Lower leg skin (tissue), 4 donors: ENCODE results near the gene KMT2E. TPM values are rescaled to one million over a fixed set of nuclear protein-coding genes. Genes with fewer than 3 reads are reported as not detected.

Source experiments
- DNase-seq, 2 donors: peaks; one replicate each; pipeline ENCODE4 v3.0.0-alpha.2; 2019; ENCODE audit warnings: low spot score in 2 of 2
- H3K4me3 ChIP-seq: fragments of 200-600 bp; sonication (generic); 2 replicates; pipeline ENCODE4 v1.5.1; 2017; ENCODE audit warnings: mild to moderate bottlenecking, low read depth; ENCODE audit not compliant: poor library complexity, severe bottlenecking
- POLR2A ChIP-seq, 2 donors: fragments of 450-650 bp; IDR thresholded peaks; one replicate each; pipeline ENCODE4 v1.6.1; 2016 to 2017; ENCODE audit warnings: antibody characterized with exemption in 2 of 2, mild to moderate bottlenecking in 1 of 2, moderate library complexity in 1 of 2
- WGBS, 2 donors: methylation state at CpG; one replicate each; pipeline ENCODE4 v1.1.5; 2018; 5-methylcytosine and 5-hydroxymethylcytosine counted together
- intact Hi-C: fragments of 100-400 bp; cut with DNase I; formaldehyde crosslinking; loops from one replicate; pipeline ENCODE4 v1.15.0; 2023; ENCODE audit warnings: low total_unique reads
- total RNA-seq, 4 donors: library from RNA; depleted of rRNA; stranded (reverse); fragments of >200 nt; gene quantifications; one replicate each; pipeline ENCODE4 v1.1.0, GENCODE V29; 2016
- TF ChIP-seq, protein P1 (sequence below), 3 donors: fragments of 450-650 bp; IDR thresholded peaks; one replicate each; pipeline ENCODE4 v1.5.1; 2016; ENCODE audit warnings: antibody characterized with exemption in 3 of 3, mild to moderate bottlenecking in 3 of 3, moderate library complexity in 2 of 3

KMT2E gene
- total RNA-seq, 4 donors from 2014 or later: 86.4 to 130 (median 114) TPM

DNA sequence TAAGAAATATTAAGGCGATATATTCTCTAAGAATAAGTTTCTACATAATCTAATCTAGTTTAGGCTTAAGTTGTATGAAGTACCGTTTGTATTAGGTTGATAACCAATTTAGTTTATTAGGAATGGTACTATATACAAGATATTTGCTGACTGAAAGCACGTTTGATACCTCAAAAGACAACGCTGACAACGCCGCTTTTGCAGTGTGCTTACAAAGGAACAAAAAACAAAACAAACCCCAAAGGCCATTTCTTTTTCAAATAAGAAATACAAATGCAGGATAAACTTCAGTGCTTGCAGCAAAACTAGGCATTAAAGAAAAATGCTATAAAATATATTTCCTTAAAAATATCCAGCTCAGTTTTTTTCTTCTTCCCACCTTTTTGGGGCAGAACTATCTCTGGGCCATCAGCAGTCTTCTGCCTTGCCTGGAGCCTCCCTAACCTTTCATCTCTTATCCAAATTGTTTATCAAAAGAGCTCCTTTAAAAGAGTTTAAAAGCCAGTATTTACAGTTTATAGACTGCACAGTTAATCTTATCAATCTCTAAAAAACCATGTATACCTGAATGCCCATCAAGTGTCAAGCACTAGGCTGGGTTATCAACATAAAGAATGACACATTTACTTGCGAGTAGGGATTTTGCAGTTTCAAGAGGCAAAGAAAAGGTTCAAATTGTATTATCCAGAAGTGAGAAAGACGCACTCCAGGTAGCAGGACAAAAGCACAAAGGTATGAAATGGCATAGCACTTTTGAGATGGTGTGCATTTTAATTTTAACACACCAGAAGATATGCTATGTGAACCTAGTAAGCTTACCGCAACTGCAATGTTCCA lies 4.1 kb upstream of the KMT2E start:
- no peak for DNase-seq
- 13 to 16% methylated on average over 9 of the region's 9 CpGs for WGBS, 2 donors
- TF ChIP-seq POLR2A (IDR thresholded peaks at IDR 0.05): no peak
- TF ChIP-seq, protein P1, sequence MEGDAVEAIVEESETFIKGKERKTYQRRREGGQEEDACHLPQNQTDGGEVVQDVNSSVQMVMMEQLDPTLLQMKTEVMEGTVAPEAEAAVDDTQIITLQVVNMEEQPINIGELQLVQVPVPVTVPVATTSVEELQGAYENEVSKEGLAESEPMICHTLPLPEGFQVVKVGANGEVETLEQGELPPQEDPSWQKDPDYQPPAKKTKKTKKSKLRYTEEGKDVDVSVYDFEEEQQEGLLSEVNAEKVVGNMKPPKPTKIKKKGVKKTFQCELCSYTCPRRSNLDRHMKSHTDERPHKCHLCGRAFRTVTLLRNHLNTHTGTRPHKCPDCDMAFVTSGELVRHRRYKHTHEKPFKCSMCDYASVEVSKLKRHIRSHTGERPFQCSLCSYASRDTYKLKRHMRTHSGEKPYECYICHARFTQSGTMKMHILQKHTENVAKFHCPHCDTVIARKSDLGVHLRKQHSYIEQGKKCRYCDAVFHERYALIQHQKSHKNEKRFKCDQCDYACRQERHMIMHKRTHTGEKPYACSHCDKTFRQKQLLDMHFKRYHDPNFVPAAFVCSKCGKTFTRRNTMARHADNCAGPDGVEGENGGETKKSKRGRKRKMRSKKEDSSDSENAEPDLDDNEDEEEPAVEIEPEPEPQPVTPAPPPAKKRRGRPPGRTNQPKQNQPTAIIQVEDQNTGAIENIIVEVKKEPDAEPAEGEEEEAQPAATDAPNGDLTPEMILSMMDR (IDR thresholded peaks at IDR 0.05): no peak
- peak overlapping the region; percentile 15 for H3K4me3 ChIP-seq
- intact Hi-C loops: no loop called here

DNA sequence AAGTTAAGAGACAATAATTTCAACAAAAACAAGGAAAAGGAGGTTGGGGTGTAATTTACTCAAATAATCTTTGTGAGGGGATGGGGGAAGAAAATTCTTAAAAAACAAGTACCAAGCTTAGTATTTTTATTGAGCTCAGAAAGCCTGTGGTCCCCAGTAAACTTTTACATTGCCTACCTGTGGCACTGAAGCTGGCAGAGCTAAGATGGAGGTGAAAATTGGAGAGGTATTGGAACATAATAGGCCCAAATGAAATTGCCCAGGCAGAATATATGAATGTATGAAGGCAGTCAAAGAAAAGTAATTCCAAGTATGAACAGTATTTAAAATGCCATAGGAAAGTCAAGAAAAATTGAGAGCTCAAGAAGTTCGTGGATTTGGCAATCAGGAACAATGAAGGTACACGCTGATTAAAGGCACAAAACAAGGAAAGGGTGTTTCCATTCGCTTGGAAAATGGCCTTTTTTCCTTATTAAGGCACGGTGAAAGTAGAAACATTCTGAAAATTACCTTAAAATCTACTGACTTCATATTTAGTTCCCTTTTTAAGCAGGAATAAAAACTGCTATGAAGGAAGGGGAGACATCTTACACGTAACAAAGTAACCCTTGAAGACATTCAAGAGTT lies 3.4 kb upstream of the KMT2E start:
- WGBS, 2 donors: 4% methylated on average over 5 of the region's 5 CpGs
- DNase-seq: no peak
- intact Hi-C loops: no loop called here
- H3K4me3 ChIP-seq: peak overlapping the region; percentile 15
- TF ChIP-seq, protein P1 (IDR thresholded peaks at IDR 0.05): no peak
- no peak for TF ChIP-seq POLR2A (IDR thresholded peaks at IDR 0.05)

DNA sequence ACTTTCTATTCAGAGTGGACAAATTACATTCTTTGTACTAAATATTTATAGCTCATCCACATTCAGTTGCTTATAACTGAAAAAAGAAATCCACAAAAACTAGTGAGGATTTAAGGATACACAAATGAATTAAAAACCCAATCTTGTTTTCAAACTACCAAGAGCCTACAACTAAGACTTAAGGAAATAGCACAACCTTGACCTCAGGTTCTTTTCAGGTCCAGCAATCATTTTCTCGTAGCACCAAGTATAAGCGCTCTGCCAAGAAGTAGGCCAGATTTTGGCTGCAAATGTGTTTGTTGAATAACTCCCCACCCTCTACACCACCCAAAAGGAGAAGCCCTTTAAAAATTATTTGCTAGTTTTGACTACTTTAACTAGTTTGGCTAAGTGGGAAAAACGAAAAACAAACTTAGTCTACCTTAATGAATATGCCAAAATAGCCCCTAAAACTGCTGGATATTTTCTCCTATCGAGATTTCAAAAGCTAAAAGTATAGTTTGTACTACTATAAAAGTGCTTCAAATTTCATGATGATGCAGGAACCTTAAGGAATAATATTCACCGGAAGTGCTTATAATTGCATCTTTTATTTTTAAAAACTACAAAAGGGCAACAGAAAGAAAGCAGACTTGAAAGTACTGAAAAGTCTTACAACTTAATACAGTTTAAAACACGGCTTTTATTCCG lies 2.7 kb upstream of the KMT2E start:
- no peak for DNase-seq
- intact Hi-C loops: no loop called here
- TF ChIP-seq POLR2A (IDR thresholded peaks at IDR 0.05): no peak
- TF ChIP-seq, protein P1 (IDR thresholded peaks at IDR 0.05): no peak
- 0 to 2% methylated on average over 7 of the region's 7 CpGs for WGBS, 2 donors
- H3K4me3 ChIP-seq: peak overlapping the region; percentile 57

DNA sequence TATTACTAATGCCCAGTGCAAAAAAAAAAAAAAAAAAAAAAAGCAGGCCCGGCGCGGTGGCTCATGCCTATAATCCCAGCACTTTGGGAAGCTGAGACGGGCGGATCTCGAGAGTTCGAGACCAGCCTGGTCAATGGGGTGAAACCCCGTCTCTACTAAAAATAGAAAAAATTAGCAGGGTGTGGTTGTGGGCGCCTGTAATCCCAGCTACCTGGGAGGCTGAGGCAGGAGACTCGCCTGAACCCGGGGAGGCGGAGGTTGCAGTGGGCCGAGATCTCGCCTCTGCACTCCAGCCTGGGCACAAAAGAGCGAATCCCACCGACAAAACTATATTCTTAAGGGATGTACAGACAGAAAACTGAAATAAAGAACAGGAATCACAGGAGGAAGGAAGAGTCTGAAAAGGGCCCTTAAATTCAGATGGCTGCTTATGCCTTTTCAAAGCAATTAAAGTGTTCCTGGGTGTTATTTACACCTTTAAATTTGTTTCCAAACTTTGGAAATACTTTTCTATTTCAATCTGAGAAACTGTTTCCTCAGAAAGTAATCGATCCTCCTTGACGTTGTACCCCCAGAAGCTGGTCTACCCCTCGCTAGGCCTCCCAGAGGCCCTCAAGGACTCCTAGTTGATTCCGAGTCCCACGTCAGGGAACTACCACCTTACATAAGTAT lies 2.0 kb upstream of the KMT2E start:
- DNase-seq: peak in 1 of 2 donors; percentile 86
- no peak for TF ChIP-seq POLR2A (IDR thresholded peaks at IDR 0.05)
- TF ChIP-seq, protein P1 (IDR thresholded peaks at IDR 0.05): no peak
- H3K4me3 ChIP-seq: peak overlapping the region; percentile 57
- intact Hi-C loops: no loop called here
- 0 to 1% methylated on average over 21 of the region's 21 CpGs for WGBS, 2 donors

DNA sequence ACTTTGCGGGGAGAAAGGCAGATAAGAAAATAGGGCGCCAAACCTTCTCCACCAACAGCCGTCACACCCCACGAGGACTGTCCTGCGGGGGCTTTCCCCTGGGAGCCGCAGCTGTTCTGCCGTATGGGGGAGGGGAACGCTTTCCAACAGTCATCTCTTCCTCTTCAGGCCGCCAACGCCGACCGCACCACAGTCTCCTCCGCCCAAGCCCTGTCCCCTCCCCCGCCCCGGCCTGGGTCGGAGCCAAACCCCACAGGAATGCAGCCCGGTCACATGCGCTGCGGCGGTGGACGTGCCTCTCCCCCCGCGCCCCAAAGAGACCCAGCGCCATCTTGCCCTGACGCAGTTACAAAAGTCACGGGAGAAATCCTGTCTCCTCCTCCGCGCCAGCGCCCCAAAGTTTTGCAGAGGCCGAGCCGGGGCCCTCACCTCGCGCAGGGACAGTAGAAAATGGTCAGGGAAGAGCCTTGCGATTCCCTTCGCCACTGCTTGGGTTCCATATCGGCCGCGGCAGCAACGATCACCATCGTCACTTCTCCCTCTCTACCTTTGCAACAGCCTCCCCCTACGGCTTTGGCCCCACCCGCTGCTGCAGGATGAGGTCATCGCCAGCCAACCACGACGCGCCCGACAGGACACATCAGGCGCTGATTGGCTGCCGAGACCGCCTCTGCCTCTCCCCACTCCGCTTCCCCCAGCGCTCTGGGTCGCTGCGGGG lies 1.3 kb upstream of the KMT2E start:
- intact Hi-C loops: no loop called here
- DNase-seq: peak; percentile 99 to 100
- H3K4me3 ChIP-seq: peak overlapping the region; percentile 99
- peak in 1 of 2 donors; percentile 98 for TF ChIP-seq POLR2A (IDR thresholded peaks at IDR 0.05)
- TF ChIP-seq, protein P1 (IDR thresholded peaks at IDR 0.05): no peak
- WGBS, 2 donors: 0% methylated on average over 38 to 53 of the region's 54 CpGs
